Activated T-cell treated with anti-CD3 and anti-CD28 coated beads, Interleukin-2, amount 50 U/mL, for 24 hours (primary cell): ENCODE results near the gene MTUS2.
A peak's percentile ranks its signal among the peaks of the same experiment; 100 is the strongest.

ENCODE experiments used
- DNase-seq: peaks from one replicate; pipeline ENCODE4 v3.0.0-alpha.2; 2020
- H3K27ac Mint-ChIP-seq: 2 replicates; pipeline ENCODE4 v1.8.0; 2020; ENCODE audit warnings: mild to moderate bottlenecking, mixed read lengths
- H3K27me3 Mint-ChIP-seq: 2 replicates; pipeline ENCODE4 v1.8.0; 2020; ENCODE audit warnings: mixed read lengths
- H3K36me3 Mint-ChIP-seq: 2 replicates; pipeline ENCODE4 v1.8.0; 2020; ENCODE audit warnings: low read depth, mixed read lengths
- H3K4me1 Mint-ChIP-seq: 2 replicates; pipeline ENCODE4 v1.8.0; 2020; ENCODE audit warnings: low read depth, mixed read lengths
- H3K4me3 Mint-ChIP-seq: 2 replicates; pipeline ENCODE4 v1.8.0; 2020; ENCODE audit warnings: mild to moderate bottlenecking, moderate library complexity, mixed read lengths
- H3K9me3 Mint-ChIP-seq: 2 replicates; pipeline ENCODE4 v1.8.0; 2020; ENCODE audit warnings: mixed read lengths

MTUS2 gene

DNA sequence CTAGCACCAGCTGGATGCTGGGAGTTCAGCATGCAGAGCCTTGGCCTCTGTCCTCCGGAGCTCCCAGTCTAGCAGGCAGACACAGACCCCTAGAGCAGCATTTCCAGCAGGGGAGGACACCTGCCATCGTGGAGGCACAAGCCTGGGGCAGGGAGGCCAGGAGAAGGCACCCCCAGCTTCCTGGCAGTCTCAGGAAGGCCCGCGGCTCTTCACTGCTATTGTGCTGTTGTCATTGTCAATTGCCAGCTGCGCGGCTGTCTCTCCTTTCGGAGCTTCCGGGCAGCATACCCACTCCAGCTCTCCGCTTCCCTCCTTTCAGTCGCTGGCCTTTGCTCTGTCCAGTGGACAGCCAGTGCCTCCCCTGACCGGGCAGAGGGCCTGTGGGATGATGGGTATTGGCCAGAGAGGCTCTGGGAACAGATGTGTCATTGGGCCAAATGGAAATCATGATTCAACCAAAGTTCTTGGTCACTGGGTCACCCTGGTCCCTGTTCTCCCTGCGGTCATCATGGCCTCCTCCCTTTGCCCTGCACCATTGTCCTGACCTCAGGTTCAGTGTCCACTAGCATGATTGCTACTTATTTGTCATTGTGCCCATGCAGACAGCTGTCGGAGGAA, 682.4 kb downstream of the MTUS2 start:
- Mint-ChIP-seq H3K4me1 (peaks cover 2% of the 10 kb centered on the region), H3K9me3 (no peaks in the 10 kb centered on the region), H3K27ac (no peak overlapping the region), H3K36me3 (peaks cover 2% of the 10 kb centered on the region), H3K4me3 (no peak overlapping the region), H3K27me3 (peaks cover 39% of the 10 kb centered on the region)
- DNase-seq: no peak

DNA sequence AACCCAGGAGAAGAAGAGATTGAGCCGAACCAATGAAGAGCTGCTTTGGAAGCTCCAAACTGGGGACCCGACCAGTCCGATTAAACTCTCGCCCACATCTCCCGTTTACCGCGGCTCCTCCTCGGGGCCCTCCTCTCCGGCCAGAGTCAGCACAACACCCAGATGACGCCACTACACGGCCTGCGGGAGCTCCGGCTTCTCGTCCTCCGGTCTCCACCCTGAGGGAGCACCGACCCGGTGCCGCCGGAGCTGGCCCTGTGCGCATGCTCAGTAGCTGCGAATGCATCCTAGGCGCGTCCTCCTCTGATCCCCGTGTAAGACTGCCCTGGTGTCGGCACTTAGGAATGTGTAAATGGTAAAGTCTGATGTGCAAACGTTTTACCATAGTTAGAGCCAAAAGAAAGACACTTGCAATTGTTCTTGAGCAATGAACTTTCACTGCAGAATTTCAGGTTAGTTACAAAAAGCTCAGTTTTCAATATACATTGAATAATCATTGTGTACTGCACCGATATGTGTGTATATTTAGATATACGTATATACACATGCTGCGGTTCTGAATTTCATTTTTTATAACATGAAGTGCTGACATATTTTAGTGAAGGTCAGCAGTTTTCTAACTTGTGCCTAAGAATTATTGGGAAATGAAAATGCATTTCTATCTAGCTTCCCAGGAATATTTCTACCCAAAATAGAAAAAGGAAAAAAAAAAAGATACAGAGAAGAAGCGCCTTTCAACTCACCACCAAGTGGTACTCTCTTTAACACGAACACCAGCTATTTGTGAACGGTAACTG, 683.1 kb downstream of the MTUS2 start:
- Mint-ChIP-seq H3K9me3 (no peaks in the 10 kb centered on the region), H3K4me1 (peaks cover 2% of the 10 kb centered on the region), H3K4me3 (no peak overlapping the region), H3K27ac (peak overlapping the region; percentile 22), H3K27me3 (peaks cover 35% of the 10 kb centered on the region), H3K36me3 (peaks cover 7% of the 10 kb centered on the region)
- DNase-seq: no peak

DNA sequence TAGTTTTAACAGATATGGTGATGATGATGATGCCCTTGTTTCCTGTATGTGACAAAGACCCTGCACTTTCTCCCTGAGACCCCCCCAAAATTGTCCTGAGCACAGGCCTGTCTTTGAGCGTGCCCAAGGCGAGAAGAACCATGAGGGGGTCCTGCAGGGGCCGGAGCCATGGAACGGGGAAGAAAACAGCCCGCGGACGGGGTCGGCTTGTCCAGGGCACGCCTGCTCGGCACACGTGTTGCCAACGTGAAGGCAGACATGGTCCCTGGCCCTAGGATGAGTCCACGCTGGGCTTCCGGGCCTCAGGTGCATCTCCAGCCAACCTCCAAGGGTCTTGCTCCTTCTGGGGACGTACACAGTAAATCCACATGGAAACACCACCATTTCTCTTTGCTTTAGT, 684.6 kb downstream of the MTUS2 start:
- Mint-ChIP-seq H3K4me1 (peaks cover 2% of the 10 kb centered on the region), H3K36me3 (peaks cover 18% of the 10 kb centered on the region), H3K27ac (no peak overlapping the region), H3K4me3 (no peak overlapping the region), H3K27me3 (peaks cover 30% of the 10 kb centered on the region), H3K9me3 (no peaks in the 10 kb centered on the region)
- no peak for DNase-seq

DNA sequence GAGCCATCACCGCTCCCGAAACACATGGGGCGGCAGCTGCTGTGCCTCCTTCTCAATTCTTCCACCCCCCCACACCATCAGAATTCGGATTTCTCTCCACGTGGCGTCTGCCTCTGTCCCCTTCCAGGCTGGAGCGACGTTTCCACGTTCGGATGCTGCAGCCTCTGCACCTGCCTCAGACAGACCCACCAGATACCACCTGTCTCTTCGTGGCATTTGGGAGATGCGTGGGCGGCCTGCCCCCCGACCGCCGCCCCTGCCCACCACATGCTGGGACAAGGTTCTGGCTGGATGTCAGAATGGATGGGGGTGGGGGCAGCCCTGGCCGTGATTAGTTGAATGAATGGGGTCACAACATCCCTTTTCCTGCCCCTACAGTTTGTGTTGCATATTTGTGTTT, 685.4 kb downstream of the MTUS2 start:
- peak overlapping the region; percentile 23 for H3K27ac Mint-ChIP-seq
- no peak for DNase-seq
- no peak overlapping the region for H3K4me3 Mint-ChIP-seq
- H3K4me1 Mint-ChIP-seq: peaks cover 2% of the 10 kb centered on the region
- H3K36me3 Mint-ChIP-seq: peaks cover 25% of the 10 kb centered on the region
- H3K9me3 Mint-ChIP-seq: no peaks in the 10 kb centered on the region
- H3K27me3 Mint-ChIP-seq: peaks cover 30% of the 10 kb centered on the region

DNA sequence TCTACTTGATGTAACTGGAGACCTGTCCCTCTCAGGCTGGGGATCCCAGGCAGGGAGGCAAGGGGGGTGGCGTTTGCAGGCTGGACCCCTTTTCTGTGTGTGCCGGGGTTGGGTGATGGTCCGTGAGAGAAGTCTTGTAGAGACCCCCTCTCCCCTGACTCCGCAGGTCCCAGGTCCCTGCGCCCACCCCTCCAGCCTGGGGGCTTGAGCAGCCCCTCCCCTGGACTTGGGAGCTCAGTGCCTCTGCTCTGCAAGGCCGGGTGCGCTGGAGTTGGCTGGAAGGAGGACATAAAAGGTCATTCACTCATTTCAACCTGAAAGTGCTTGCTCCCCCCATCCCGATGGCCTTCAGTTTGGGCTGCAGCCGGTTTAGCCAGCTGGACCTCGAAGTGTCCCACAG, 685.8 kb downstream of the MTUS2 start:
- peaks cover 28% of the 10 kb centered on the region for H3K27me3 Mint-ChIP-seq
- no peaks in the 10 kb centered on the region for H3K9me3 Mint-ChIP-seq
- H3K27ac Mint-ChIP-seq: no peak overlapping the region
- H3K4me1 Mint-ChIP-seq: peaks cover 2% of the 10 kb centered on the region
- no peak for DNase-seq
- peaks cover 29% of the 10 kb centered on the region for H3K36me3 Mint-ChIP-seq
- H3K4me3 Mint-ChIP-seq: no peak overlapping the region

DNA sequence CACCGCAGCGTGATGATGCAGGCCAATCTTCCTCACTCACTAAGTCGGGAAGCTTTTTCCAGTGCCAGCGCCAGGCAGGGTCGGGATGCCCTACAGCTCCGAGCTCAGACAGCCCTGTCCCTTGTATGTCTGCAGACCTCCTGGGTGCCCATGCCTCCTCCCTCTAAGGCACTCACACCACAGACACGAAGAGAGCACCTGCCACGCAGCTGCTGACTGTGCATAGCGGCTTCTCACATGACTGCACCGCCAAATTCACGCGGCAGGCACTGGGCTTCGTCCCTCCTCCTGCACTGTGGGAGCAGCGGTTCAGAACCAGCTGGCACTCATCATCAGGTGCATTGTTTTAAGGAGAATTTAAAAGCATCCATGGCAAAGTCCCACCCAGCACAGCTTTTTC, 687.2 kb downstream of the MTUS2 start:
- H3K27ac Mint-ChIP-seq: no peak overlapping the region
- H3K4me1 Mint-ChIP-seq: peaks cover 2% of the 10 kb centered on the region
- H3K36me3 Mint-ChIP-seq: peaks cover 43% of the 10 kb centered on the region
- no peak for DNase-seq
- H3K27me3 Mint-ChIP-seq: peaks cover 22% of the 10 kb centered on the region
- H3K4me3 Mint-ChIP-seq: no peak overlapping the region
- no peaks in the 10 kb centered on the region for H3K9me3 Mint-ChIP-seq

DNA sequence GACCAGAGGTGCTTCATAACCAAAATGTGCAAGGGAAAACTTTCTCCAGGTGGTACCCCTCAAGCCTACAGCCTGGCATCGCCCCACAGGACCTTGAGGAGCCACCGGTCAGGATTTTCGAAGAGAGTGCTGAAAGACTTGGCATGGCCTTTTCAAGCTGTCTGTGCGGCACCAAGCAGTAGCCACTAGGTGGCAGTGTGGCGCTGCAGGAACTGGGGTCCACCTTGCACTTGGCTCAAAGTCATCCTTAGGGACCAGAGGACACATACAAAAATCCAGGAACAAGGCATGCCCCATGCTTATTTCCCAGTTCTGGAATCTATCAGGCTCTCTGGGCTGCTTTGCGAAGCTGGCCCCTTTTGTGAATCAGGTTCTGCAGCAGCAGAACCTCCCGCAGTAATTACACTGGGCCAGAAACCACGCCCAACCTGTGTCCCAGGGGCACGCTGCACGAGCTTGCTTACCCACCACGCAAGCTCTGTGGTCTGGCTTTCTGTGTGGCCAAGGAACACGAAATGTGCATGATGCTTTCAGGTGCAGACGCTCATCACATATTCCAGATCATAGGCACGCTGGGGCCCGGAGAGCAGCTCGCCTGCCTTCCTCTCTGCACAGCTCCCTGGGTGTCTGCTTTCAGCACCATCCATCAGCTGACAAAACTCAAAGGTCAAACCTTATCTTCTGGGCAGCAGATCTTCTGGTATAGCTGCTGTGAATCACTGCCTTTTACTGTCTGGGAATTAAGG, 688.2 kb downstream of the MTUS2 start:
- H3K27ac Mint-ChIP-seq: no peak overlapping the region

DNA sequence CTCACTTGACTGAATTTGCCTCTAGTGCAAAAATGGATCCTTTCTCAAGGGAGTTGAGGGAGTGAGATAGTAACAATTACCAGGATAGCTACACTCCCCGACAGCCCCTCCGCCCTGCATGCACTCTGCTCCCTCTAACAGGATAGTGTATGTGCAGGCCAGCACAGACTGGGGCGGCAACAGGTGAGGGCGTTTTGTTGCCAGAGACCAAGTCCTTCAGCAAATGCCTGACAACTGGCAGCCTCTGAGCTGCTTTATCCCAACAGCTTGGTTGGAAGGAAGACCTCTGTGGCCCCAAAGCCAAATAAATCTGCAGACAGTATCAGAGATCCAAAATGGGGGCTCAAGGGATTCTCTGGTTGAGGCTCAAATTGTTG, 688.7 kb downstream of the MTUS2 start:
- Mint-ChIP-seq H3K27me3 (peaks cover 10% of the 10 kb centered on the region), H3K4me3 (no peak overlapping the region), H3K4me1 (peaks cover 2% of the 10 kb centered on the region), H3K9me3 (no peaks in the 10 kb centered on the region), H3K36me3 (peaks cover 59% of the 10 kb centered on the region), H3K27ac (peak overlapping the region; percentile 6)
- DNase-seq: no peak

More for the DNA sequence above, 688.2 kb downstream of the MTUS2 start:
- Mint-ChIP-seq H3K9me3 (no peaks in the 10 kb centered on the region), H3K27me3 (peaks cover 14% of the 10 kb centered on the region), H3K36me3 (peaks cover 53% of the 10 kb centered on the region), H3K4me3 (no peak overlapping the region), H3K4me1 (peaks cover 2% of the 10 kb centered on the region)
- peak; percentile 81 for DNase-seq

DNA sequence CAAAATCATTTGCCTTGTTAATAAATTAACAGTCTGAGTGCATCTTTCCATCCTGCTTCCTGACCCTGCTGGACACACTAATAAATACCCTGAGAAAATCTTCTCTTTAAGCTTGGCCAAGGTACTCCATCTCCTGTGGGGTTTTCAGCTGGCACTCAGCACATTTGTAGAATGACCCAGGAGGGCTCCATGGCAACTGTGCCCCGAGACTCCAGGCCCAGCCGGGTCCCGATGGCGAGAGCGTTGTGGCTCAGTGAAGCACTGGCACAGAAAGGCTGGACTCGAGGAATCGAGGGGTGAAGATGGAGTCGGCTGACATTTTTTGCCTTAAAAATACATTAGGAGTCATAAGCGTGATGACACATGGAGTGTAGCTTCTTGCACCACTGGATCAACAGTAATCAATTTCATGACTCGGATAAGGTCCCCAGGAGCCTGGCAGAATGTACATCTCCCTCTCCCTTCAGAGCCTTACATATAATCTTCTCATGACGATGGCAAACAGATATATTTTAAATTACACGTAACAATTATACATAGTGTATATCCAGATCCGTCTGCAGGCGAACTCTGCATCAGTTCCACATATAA, 690.0 kb downstream of the MTUS2 start:
- H3K4me3 Mint-ChIP-seq: no peak overlapping the region
- H3K27ac Mint-ChIP-seq: peak overlapping the region; percentile 68
- H3K27me3 Mint-ChIP-seq: peaks cover 2% of the 10 kb centered on the region
- H3K36me3 Mint-ChIP-seq: peaks cover 70% of the 10 kb centered on the region
- no peak for DNase-seq
- peaks cover 2% of the 10 kb centered on the region for H3K4me1 Mint-ChIP-seq
- H3K9me3 Mint-ChIP-seq: no peaks in the 10 kb centered on the region

DNA sequence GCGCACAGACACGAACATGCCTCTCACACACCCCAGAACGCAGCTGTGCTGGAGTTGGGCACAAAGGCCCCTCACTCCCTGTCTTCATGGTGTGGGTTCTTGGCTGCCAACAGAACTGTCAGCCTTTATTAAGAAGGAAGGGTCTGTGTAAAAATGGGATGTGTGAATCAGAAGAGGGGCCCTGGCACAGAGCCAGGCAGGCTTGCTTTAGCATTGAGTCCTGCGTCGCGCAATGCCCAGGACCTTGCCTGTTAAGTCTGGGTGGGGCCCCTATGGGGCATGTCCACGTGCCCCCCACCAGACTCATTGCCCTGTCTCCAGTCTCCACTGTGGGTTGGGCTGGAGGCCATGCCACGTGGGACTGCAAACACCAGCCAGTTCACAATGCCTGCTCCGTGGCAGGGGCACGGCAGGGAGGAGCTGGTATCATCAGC, 690.5 kb downstream of the MTUS2 start:
- H3K9me3 Mint-ChIP-seq: no peaks in the 10 kb centered on the region
- H3K4me1 Mint-ChIP-seq: peaks cover 2% of the 10 kb centered on the region
- no peak for DNase-seq
- no peak overlapping the region for H3K4me3 Mint-ChIP-seq
- H3K27me3 Mint-ChIP-seq: no peaks in the 10 kb centered on the region
- H3K36me3 Mint-ChIP-seq: peaks cover 75% of the 10 kb centered on the region
- H3K27ac Mint-ChIP-seq: no peak overlapping the region

DNA sequence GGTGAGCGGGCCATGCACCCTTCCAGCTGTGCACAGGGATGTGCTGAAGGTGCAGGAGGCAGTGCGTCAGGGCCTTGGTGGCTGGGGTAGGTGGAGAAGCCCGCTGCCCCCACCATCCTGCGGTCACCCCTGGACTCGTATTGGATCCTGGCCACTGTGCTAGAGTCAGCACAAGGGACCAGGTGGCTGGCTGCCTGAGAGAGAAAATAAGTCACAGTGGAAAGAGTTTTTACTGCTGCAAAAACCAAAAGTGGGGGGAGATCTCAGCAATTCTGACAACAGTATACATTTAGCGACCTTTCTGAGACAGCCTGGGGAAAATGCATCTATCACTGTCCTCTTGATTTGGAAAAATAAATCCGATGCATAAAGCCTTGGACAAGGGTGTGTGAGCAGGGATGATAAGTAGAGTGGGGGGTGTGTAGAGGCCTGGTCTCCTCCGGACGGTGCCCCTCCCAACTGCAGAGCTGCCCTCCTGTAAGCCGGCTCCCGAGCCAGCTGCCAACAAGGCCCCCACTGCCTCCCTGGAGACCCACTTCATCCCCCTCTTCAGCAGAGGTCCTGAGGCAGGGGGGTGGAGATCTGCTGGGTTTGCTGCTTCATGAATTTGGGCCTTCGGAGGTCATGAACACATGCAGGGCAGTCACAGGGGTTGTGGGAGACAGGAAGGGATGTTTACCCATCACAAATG, 691.1 kb downstream of the MTUS2 start:
- peak overlapping the region; percentile 51 for H3K27ac Mint-ChIP-seq
- DNase-seq: no peak
- no peak overlapping the region for H3K4me3 Mint-ChIP-seq
- no peaks in the 10 kb centered on the region for H3K27me3 Mint-ChIP-seq
- H3K9me3 Mint-ChIP-seq: no peaks in the 10 kb centered on the region
- H3K4me1 Mint-ChIP-seq: peaks cover 2% of the 10 kb centered on the region
- peaks cover 81% of the 10 kb centered on the region for H3K36me3 Mint-ChIP-seq

DNA sequence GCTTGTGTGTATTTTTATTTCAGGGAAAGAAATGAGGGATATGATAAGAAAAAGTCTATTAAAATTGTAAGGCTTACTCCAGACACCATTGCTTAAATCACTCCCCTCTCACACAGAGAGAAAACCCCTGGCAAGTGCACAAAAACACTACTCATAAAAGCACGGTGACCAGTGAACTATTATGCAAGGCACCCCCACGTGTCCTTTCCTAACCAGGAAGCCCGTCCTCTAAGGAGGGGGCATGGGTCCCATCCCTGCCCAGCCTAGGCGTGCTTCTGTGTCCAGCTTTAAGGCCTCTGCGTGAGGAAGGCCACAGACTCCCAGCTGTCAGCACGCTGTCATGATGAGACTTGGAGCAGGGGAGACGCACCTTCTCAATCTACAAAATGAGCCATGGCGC, 691.8 kb downstream of the MTUS2 start:
- H3K27ac Mint-ChIP-seq: peak overlapping the region; percentile 51

DNA sequence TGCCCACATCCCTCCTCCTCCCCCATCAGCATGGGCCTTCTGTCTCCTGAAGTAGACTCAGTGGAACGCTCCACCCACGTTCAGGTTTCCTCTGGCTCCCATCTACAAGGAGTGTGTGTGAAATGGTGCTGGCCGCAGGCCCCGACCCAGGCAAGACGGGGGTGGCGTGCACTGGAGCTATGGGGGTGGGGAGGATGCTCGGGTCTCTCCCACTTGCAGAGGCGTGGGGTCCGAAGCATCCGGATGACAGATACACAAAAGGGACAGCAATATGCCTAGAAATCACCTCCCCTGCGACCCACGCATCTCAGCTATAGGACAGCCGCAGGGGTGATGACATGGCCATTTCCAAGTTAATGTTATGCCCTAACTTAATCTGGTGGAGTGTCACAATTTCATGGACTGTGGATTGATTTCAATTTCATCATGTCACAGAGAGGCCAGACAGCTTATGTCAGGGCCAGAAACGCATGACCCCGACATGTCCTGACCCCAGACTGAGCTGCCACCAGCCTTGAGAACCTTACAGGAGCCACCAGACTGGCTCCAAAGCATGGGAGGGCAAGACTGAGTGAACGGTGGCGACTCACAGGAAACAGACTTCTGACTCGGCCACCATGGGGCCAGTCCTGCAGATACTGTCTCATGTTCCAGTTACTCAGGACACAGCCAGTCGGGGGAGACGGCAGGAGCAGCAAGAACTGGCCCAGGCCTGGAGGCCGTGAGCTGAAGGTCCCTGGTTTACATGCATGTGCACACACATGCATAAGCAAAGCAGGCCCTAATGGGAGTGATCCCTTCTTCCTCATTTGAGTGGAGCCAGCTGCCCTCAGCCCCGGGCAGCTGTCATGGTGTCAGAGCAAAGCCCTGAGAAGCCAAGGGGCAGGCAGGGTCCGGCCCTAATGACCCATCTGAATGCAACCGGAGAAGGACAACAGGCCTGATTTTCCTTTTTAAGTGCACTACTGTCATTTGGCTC, 693.2 kb downstream of the MTUS2 start:
- H3K4me3 Mint-ChIP-seq: no peak overlapping the region
- peak; percentile 30 for DNase-seq
- peaks cover 95% of the 10 kb centered on the region for H3K36me3 Mint-ChIP-seq
- H3K4me1 Mint-ChIP-seq: peaks cover 2% of the 10 kb centered on the region
- H3K9me3 Mint-ChIP-seq: no peaks in the 10 kb centered on the region
- H3K27ac Mint-ChIP-seq: peak overlapping the region; percentile 34
- H3K27me3 Mint-ChIP-seq: no peaks in the 10 kb centered on the region

More for the DNA sequence above, 691.8 kb downstream of the MTUS2 start:
- Mint-ChIP-seq H3K4me1 (peaks cover 2% of the 10 kb centered on the region), H3K9me3 (no peaks in the 10 kb centered on the region), H3K4me3 (no peak overlapping the region), H3K27me3 (no peaks in the 10 kb centered on the region), H3K36me3 (peaks cover 88% of the 10 kb centered on the region)
- DNase-seq: no peak
